HS-27A (cell line): ENCODE results near the gene HMCES.
"Not testable (repeated sequence)": the region's sequence is repeated elsewhere in the genome, so short reads cannot be mapped to it uniquely, and the experiment has no call there.

Source experiments
- DNase-seq: peaks from one replicate; pipeline ENCODE4 v3.0.0-alpha.2; 2012; ENCODE audit warnings: low read depth, missing footprints

The HMCES gene

DNA sequence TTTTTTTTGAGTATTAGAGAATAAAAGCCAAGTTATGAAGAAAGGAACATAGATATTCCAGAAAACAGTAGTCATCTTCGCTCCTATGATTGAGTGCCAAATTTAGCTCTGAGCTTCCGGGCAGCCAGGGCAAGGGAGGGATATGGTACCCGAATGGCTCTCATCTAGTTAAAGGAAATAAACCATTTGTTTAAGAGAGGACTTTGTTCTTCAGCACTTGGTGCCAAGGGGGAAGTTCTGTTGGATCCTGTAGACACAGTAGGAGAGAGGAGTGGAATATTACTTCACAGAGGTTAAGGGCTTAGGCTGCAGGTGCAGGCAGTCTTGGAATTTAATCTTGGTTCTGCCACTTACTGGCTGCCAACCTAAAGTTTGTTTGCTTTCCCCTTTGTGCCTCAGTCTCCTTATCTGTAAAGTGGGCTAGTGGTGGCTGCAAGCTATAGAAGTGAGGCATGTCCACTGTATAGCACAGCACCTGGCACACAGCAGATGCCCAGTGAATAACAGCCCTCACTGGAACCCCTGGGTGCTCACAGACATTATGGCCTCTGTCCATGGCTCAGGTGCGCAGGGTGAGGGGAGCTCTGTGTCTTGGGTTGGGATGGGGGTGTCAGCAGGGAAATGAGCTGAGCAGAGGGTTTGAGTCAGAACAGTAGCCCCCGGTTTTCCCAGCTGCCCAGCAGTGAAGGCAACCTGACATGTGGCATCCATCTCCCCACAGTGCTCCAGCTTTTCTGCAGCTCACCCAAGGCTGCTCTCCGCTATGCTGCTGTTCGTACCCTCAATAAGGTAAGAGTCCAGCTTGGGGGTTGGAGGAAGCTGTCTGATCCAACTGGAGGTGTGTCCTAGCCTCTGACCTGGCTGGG lies 18.8 kb upstream of the HMCES start:
- no peak for DNase-seq

DNA sequence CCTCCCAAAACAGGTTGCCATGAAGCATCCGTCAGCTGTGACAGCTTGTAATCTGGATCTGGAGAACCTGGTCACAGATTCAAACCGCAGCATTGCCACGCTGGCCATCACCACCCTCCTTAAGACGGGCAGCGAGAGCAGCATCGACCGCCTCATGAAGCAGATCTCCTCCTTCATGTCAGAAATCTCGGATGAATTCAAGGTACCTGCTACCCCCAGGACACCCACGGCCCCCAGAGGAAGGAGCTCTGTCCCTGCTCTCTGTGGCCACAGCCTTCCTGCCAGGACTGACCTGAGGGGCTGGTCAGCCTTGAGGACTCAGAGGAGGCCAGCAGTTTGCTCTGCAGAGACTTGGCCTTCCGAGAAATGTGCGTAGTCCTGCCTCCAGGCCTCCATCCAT lies 18.1 kb upstream of the HMCES start:
- no peak for DNase-seq

DNA sequence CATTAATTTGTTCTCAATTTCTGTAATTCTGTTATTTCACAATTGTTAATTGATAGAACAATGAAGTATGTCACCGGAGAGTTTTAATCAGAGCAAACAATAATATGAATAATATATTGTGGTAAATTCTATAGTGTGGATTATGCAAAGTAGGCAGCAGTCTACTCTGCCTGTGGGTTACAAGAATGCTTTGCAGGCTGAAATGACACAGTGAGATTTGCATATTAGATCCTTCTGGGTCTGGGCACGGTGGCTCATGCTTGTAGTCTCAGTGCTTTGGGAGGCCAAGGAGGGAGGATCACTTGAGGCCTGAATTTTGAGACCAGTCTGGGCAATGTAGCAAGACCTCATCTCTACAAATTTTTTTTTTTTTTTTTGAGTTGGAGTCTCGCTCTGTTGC lies 16.8 kb upstream of the HMCES start:
- no peak for DNase-seq

DNA sequence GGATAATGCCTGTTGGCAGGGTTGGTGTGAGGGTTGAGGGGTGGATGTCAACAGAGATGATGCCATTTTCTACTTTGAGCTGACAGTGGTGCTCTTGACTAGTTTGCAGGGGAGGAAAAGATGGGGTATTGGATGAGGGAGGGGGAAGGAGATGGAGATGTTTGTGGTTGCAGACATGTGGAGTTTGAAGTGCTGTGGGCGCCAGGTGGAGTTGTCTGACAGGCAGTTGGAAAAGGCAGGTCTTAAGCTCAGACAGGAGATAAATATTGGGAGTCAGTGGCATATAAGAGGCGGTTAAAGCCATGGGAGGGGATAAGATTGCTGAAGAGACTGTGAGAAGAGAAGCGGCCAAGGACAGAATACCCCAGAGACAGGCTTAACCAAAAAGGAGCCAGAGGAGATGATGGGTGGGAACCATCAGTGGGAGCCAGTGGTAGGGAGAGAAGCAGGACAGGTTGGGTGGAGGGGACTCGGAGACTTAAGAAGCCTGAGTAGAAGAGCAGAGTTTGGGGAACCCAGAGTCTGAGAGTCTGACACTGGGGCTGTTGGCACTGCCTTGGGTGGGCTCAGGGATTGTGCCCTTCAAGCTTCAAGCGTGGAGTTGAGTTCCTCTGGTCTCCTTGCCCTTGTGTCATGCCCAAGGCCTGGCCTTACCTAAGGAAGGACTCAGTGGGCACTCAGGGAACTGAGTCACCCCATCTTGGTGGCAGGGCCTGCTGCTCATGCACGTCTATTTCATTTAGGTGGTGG lies 15.3 kb upstream of the HMCES start:
- DNase-seq, result no peak

GRCh38 chr3:129264994-129265393 lies 13.7 kb upstream of the HMCES start:
- not testable (repeated sequence) for DNase-seq

DNA sequence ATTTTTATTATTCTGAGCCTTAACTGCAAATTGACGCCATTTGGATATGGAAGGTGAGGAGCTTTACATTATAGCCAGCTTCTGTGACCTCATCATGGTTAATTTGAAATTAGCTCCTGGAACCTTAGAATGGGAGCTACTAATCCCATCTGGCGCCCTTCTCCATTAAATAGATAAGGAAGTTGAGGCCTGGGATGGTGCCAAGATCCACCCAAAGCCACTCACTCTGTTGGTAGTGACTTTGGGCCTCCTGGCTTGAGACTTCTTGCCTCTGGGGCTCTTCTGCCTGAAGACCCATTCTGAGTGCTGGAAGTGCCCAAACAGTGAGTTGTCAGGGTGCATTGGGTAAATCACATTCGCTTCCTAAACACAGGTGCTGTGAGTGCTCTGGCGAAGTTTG lies 12.0 kb upstream of the HMCES start:
- no peak for DNase-seq

GRCh38 chr3:129268396-129268795 lies 10.3 kb upstream of the HMCES start:
- DNase-seq, result no peak

- no peak for DNase-seq
These were observed 7.0 kb upstream of the HMCES start for GRCh38 chr3:129271674-129272073.

- no peak for DNase-seq
These were observed 2.3 kb upstream of the HMCES start for GRCh38 chr3:129276385-129276784.

DNA sequence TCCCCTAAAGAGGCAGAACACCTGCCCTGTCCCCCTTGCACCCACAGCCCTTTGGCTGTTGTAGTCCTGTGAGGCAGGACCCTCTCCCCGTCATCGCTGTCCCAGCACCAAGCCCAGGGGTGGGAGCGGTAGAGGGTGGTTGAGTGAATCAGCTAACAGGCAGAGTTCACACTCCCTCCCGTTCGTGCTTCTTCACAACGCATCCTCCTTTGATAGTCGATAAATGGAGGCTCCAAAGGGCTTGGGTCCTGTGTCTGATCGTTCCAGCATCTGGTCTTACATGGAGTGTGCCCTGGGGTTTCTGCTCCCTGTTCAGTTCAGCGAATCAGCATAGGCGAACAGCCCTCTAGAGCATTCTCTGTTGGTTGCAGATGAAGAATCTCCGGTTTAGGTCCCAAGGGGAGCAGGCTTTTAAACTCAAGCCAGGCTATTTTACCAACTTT lies 820 bp upstream of the HMCES start:
- no peak for DNase-seq

DNA sequence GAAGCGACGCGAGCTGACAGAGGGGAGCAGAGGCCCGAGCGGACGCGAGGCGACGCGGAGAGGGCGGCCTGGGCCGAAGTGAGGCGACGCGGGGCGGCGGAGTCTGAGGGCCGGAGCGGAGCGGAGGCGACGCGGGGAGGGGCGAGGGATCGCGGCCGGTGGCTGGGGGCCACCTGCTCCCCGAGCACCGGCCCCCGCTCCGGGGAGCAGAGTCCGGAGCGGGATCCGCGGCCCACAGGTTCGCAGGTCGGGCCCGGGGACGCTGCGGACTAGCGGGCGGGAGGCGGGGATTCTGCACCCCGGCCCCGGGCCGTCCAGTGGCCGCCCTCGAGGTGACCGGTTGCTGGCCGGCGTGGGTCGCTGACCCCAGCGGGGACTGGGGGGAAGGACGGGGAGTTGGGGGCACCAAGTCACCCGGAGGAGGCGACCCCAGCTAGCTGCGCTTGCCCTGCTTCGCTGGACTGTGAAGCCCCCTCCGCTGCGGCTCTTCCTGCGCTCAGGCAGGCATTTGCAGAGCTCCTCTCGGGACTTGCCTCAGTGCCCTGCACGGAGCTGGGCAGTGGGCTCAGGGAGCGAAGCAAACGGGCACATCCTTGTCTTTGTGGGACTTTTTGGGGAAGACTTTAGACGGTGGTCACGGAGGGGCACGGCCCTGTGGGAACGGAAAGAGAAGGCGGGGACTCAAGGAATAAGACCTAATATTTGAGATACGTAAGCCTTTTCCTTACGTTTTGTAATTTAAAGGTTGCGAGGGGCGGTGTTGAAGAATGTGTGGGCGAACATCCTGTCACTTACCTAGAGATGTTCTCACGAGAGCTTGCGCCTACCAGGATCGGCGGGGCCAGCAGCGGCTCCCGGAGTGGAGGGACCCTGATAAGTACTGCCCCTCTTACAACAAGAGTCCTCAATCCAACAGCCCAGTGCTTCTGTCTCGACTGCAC lies 566 bp downstream of the HMCES start:
- DNase-seq, result no peak

DNA sequence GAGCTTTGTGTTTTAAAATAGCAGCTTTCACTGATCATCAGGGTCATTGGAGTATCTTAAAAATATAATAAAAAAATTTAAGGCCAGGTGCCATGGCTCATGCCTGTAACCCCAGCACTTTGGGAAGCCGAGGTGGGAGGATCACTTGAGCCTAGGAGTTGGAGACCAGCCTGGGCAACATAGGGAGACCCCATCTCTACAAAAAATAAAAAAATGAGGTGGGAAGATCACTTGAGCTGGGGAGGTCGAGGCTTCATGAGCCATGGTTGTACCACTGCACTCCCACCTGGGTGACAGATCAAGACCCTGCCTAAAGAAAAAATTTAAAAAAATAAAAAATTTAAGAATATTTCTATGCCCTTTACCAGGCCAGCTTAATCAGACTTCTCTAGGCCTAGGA lies 1.5 kb downstream of the HMCES start:
- no peak for DNase-seq

DNA sequence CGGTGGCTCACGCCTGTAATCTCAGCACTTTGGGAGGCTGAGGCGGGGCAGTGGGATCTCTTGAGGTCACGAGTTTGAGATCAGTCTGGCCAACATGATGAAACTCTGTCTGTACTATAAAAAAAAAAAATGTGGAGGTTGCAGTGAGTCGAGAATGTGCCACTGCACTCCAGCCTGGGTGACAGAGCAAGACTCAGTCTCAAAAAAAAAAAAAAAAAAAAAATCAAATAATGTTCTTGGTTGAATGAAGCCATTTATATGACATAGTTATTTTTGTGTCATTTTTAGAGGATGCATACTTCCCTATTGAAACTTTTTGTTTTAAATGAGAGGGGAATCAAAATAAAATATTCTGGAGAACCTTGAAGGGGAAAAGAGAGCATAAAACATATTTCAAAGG lies 3.1 kb downstream of the HMCES start:
- no peak for DNase-seq

DNA sequence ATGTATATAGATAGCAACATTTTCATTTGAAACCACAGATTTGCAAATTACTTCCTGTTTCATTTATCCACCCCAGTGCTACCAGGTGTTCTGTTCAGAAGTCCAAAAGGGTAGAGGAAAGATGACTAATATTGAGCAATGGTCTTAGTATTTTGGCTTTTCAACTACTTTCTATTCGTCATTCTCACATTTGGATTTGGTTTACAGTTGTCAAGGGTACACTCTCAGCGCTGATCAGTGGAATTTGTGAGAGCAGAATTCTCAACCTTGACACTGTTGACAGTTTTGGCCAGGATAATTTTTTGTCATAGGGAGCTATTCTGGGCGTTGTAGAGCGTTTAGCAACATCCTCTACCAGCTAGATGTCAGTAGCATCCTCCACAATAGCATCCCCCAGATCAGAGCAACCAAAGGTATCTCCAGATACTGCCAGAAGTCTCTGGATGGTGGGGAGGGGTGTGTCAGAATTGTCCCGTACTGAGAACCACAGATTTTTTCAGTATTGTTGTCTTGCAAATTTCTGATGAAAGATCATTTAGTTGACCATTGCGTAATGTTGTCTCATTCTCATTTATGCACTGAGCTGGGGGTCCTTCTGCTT lies 4.2 kb downstream of the HMCES start:
- DNase-seq, result no peak

DNA sequence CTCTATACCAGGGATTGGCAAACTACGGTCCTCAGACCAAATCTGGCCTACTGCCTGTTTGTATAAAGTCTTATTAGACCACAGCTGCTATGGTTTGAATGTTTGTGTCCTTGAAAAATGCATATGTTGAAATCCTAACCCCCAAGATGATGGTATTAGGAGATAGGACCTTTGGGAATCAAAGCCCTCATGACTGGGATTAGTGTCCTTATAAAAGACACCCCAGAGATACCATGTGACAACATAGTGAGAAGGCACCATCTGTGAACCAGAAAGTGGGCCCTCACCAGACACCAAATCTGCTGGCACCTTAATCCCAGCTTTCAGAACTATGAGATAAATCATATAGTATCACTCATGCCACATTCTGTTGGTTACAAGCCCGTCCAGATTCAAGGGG lies 7.4 kb downstream of the HMCES start:
- no peak for DNase-seq

DNA sequence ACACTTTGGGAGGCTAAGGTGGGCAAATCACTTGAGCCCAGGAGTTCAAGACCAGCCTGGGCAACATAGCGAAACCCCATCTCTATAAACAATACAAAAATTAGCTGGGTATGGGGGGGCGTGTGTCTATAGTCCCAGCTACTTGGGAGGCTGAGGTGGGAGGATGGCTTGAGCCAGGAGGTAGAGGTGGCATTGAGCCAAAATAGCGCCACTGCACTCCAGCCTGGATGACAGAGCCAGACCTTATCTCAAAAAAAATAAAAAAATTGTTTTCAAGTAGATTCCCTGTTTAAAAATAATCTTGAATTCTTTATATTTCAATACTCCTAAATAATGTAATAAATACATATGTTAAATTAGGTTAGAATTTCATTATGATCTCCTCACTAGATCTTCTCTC lies 9.8 kb downstream of the HMCES start:
- DNase-seq, result no peak

- DNase-seq, result no peak
These were observed 10.7 kb downstream of the HMCES start for GRCh38 chr3:129289201-129289921.

DNA sequence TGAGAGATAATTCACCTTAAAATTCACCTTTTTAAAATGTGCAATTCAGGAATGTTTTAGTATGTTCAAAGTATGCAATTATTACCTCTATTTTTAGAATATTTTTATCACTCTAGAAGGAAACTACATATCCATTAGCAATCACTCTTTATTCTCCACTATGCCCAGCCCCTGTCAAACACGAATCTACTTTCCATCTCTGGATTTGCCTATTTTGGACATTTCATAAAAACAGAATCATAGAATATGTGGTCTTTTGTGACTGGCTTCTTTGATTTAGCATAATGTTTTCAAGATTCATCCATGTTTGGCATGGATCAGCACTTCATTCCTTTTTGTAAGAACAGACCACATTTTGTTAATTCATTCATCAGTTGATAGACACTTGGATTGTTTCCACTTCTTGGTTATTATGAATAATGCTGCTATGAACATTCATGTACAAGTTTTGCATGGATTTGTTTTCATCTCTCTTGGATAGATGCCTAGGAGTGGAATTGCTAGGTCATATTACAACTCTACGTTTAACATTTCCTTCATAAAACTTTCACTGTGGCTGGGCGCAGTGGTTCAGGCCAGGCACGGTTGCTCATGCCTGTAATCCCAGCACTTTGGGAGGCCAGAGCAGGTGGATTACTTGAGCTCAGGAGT lies 12.7 kb downstream of the HMCES start:
- DNase-seq, result no peak

DNA sequence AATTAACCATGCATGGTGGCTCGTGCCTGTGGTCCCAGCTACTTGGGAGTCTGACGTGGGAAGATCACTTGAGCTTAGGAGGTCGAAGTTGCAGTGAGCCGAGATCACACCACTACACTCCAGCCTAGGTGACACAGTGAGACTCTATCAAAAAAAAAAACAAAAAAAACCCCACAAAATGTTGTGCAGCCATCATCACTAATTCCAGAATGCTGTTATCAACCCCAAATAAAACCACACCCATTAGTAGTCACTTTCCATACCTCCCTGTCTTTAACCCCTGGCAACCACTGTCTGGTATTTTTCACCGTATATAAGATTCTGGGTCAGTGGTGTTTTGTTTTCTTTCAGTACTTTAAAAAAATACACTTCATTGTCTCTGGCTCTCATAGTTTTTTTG lies 16.6 kb downstream of the HMCES start:
- DNase-seq, result no peak

DNA sequence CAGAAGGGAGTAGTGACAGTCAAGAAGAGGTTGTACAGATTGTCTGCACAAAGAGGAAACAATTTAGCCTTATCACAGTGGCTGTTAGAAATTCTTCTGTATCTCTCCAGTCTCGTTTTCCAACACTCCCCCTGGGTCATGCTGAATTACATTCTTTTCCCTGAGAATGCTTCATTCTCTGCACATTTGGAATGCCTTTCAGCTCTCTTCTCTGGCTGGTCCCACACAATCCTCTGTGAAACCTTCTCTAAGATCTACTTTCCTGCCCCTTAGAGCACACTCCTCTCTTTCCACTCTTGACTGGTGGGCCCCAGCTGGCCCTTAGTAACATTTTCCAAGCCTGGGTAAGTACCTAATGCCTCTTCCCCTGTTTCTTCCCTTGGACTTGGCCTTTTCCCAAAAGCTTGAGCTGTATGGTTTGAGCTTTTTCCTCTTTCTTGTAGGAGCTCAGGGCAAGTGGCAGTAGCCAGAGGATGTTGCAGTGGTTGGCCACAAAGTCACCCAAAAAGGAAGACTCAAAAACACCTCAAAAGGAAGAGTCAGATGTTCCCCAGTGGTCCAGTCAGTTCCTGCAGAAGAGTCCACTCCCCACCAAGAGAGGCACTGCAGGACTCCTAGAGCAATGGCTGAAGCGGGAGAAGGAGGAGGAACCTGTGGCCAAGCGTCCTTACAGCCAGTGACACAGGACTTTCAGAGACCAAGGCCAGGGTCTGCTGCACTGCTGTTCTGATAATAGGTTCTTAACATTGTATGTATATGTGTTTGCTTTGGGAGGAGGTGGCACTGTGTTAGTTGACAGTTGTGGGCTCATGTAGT lies 25.7 kb downstream of the HMCES start:
- no peak for DNase-seq
